Measurements from ENCODE around the gene SPTBN1.
"Not testable (repeated sequence)": the region's sequence is repeated elsewhere in the genome, so short reads cannot be mapped to it uniquely, and the experiment has no call there.

Gene SPTBN1

DNA sequence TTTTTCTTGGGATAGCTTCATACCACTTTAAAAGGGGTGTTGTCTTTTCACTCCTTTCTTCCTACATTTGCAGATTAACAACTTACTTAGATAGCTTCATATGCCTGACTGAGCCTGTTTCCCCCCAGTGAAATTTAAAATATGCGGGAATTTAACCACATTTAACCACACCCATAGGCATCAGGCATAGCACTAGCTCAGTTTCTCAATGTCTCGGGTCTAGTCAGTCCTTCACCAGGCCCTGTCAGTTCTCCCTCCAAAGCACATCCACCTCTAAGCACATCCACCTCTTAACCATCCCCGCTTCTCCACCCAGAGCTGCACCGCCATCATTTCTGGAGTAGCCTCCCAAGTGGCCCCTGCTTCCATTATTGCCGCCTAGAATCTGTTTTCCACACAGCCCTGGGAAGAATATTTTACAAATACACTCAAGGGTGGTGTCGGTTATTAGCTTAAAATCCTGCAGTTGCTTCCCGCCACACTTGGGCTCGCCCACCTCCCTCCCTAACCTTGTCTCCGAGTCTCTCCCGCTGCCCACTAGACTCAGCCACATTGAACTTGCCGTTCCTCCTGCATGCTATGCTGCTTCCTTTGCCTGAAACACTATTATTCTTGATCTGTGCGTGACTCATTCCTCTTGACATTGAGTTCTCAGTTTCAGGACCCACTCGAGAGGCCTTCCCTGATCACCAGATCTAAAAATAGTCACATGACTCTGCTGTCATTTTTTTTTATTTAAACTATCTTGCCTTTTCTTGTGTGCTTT lies 68.3 kb downstream of the SPTBN1 start:
- DNase-seq (ENCODE audit: low read depth in 1 of 2, low spot score in 1 of 2), result no peak

DNA sequence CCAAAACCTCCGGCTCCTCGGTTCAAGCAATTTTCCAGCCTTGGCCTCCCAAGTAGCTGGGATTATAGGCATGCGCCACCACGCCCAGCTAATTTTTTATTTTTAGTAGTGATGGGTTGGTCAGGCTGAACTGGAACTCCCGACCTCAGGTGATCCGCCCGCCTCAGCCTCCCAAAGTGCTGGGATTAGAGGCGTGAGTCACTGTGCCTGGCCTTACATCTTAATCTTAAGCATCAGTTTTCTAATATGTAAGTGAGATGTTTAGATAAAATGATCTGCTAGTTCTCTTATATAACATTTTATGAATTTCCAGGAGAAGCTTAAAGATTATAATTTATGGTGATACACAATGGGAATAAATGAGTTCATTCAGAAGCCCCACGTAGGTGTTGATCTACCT lies 69.2 kb downstream of the SPTBN1 start:
- DNase-seq (ENCODE audit: low read depth in 1 of 2, low spot score in 1 of 2), result no peak

DNA sequence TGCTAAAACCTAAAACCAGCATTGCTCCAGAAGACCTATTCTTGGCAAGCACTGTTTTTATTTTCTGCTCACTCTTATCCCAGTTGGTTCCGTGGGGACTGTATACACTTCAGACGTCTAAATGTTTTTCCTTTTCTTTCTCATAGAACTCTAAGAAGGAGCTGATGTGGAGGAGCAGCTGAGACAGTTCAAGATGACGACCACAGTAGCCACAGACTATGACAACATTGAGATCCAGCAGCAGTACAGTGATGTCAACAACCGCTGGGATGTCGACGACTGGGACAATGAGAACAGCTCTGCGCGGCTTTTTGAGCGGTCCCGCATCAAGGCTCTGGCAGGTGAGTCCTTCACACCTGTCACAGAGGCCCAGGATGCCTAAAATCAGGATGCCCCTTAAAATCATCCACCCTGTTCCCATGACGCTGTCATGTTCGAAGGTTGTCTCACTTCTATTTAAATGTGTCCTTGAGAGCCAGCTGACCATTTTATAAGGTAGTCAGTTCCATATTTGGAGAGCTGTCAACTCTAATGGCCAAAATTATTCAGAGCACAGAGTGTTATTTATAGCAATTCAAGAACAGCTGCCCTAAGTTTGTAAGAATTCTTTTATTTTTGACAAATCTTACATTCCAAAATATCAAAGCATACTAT lies 70.2 kb downstream of the SPTBN1 start:
- DNase-seq (ENCODE audit: low read depth in 1 of 2, low spot score in 1 of 2), result no peak

DNA sequence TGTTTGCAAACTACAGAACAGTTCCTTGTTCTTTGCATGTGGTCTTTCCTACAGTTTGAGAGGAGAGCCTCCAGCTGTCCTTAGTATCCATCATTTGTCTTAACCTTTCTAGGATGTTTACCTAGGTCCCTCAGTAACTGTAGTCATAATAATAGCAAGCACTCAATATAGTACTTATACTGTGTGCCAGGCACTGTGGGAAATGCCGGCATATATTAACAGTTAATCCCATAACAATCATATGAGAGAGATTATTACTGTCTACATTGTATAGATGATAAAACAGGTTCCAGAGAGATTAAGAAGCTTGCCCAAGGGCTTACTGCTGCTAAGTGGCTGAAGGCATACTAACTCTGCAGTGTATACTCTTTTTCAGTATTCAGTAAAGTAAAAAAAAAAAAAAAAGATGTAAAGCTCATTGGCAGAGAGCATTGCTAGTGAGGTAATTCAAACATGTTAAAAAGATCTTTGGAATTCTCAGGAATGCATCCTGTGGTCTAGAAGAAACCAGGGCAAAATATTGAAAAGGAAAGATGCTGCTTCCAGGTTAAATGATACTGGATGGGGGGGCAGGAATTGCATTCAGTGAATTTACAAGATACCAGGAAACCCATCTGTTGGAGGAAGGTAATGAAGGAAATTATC lies 72.3 kb downstream of the SPTBN1 start:
- no peak for DNase-seq (ENCODE audit: low read depth in 1 of 2, low spot score in 1 of 2)

DNA sequence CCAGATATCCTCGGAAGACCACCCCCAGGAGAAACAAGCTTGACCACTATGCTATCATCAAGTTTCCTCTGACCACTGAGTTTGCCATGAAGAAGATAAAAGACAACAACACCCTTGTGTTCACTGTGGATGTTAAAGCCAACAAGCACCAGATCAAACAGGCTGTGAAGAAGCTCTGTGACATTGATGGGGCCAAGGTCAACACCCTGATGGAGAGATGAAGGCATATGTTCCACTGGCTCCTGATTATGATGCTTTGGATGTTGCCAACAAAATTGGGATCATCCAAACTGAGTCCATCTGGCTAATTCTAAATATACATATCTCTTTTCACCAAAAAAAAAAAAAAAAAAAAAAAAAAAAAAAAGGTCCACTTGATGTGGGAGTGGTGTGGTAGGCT lies 73.4 kb downstream of the SPTBN1 start:
- not testable (repeated sequence) for DNase-seq (ENCODE audit: low read depth in 1 of 2, low spot score in 1 of 2)

DNA sequence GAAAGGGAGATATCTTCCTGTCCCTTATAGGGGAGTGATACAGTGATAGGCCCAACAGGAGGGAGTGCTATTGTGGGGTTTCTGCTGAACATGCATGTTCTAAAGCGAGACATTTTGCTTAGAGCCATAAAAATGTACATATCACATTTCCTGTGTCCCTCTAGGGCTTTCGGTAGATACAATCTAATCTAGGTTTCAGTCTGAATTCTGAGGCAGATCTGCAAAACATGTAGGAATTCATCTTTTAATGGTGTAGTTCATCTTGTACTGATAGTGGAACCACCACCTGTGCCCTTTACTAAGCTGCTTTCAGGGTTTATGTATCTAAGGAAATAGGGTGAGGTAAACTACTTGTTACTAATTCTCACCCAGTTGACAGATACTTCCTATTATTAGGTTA lies 73.8 kb downstream of the SPTBN1 start:
- DNase-seq (ENCODE audit: low read depth in 1 of 2, low spot score in 1 of 2), result no peak

DNA sequence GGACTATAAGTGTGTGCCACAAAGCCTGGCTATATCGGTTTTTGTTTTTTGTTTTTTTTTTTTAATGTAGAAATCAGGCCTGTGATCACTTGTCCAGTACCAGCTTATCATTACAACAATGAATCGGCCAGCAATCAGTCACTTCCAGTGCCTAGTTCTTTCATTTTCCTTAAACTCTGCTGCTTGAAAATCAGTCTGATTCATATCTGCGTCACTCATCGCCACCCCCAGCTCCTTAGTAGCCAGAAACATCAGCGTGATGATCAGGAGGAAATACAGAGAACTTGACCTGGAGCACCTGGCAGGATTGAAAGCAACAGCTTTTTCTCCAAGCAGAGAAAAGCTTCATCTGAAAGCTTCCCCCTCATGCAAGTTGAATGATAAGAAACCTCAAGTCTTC lies 75.4 kb downstream of the SPTBN1 start:
- no peak for DNase-seq (ENCODE audit: low read depth in 1 of 2, low spot score in 1 of 2)

DNA sequence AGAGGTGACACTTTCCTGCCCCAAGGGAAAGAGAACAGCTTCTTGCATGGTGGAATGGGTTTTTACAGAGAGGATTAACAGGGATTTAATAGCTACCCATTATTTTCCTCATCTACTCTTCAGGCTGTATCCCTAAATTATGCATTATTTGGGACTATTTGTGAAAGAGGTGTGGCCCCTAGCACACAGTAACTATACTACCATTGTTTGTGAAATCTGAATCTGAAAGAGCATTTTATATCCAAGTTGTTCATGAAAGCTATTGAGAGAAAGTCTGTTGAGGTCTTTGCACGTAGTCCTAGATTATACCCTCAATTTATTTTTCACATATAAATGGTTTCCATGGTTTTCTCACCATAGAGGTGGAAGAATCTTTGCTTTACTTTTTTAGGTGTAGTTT lies 78.1 kb downstream of the SPTBN1 start:
- DNase-seq (ENCODE audit: low read depth in 1 of 2, low spot score in 1 of 2), result no peak

DNA sequence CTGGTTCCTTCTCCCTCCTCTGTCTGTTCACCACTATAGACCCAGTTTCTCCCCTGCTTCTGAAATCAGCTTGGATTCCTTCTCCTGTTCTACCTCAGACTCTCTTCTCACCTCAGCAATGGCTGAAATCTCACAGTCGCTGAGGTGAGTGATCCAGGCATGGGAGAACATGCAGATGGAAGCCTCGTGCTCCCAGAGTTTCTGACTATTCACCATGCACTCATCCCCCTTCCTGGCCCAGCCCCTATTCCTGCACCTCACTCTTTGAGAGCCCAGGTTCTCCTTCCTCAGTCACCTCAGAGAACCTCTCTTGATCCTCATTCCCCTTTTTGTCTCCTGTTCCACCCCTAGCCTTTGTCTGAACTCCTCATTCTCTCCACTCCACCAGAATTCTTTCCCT lies 78.5 kb downstream of the SPTBN1 start:
- DNase-seq (ENCODE audit: low read depth in 1 of 2, low spot score in 1 of 2), result no peak

DNA sequence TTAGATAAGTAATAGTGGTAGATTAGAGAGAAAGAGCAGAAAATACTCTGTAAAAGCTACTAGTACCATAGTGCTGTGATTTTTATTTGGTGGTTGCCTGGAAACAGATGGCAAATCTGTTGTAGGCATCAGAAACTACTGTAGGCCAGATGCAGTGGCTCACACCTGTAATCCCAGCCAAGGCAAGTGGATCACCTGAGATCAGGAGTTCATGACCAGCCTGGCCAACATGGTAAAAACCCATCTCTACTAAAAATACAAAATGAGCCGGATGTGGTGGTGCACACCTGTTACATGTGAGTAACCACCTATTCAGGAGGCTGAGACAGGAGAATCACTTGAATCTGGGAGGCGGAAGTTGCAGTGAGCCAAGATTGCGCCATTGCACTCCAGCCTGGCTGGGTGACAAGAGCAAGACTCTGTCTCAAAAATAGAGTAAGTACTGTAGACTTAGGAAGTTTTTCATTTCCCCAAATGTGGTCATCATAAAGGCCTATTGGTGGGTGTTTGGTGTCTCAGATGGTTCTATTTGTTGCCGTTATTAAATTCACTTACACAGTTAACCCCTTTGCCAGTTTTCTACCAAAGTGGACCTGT lies 79.6 kb downstream of the SPTBN1 start:
- no peak for DNase-seq (ENCODE audit: low read depth in 1 of 2, low spot score in 1 of 2)

DNA sequence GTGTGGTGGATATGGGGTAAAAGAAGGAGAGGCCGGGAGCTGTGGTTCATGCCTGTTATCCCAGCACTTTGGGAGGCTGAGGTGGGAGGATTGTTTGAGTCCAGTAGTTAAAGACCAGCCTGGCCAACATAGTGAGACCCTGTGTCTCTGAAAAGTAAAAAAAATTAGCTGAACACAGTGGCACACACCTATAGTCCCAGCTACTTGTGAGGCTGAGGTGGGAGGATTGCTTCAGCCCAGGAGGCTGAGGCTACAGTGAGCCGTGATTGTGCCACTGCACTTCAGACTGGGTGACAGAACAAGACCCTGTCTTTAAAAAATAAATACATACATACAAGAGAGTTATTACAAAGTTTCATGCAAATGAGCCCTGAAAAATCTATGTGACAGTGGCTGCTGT lies 80.6 kb downstream of the SPTBN1 start:
- DNase-seq (ENCODE audit: low read depth in 1 of 2, low spot score in 1 of 2), result no peak

DNA sequence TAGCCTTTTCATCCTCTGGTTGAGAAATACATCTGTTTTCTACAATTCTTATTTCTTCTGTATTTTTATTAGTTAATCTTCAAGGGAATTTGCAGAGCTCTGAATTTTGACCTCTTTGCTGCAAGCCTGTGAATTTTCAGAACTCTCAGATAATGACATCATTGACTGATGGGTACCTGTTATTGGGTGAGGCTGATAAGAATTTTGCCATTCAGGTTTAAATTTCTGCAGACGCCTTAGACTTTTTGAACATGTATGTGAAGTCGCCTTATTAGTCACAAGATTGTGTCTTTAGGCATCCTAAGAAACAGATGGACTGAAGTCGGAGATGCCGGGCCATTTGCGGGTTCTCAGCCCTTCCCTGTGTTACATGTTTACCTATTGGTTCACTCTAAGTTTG lies 82.4 kb downstream of the SPTBN1 start:
- no peak for DNase-seq (ENCODE audit: low read depth in 1 of 2, low spot score in 1 of 2)

DNA sequence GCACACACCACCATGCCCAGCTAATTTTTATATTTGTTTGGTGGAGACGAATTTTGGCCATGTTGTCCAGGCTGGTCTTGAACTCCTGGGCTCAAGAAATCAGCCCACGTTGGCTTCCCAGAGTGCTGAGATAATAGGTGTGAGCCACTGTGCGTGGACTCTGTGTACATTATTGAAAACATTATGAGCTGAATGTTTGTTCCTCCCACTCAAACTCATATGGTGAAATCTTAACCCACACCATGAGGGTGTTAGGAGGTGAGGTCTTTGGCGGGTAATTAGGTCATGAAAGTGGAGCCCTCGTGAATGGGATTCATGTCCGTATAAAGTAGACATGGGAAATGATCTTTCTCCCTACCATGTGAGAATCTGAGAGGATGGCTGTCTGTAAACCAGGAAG lies 83.6 kb downstream of the SPTBN1 start:
- no peak for DNase-seq (ENCODE audit: low read depth in 1 of 2, low spot score in 1 of 2)

DNA sequence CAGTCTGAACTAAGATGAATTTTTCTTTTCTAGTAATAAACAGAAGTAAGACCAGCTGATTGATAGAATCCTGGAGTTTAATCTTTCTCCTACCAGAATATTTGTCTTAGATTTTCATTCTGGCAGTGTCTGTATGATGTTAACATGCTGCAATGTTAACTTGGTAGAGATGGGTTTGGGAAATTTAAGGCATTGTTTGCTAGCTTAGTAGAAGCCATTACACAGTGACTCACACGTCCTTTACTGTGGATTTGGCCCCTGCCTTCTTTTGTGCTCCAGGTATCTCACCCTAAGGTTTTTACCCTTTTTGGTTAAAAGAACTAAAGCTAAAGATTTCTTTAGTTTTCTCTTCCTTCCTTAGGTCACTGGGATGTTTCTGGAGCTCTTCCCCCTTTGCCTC lies 84.1 kb downstream of the SPTBN1 start:
- no peak for DNase-seq (ENCODE audit: low read depth in 1 of 2, low spot score in 1 of 2)

DNA sequence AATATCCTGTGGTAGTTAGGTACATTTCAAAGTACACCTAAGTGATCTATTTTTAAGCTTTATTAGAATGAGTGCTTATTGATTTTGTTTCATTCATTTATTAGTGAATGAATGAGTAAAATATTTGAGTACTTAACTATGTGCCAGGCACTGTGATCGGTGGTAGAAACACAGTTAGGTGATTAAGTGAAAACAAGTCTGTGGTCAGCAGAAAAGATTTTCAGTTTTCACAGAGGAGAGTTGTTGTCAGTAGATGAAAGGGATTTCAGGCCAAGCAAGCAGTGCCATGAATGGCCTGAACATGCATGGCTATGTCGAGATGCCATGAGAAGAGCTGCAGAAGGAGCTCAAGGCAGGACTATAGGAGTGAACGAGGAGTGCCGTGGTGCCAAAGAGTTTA lies 85.9 kb downstream of the SPTBN1 start:
- no peak for DNase-seq (ENCODE audit: low read depth in 1 of 2, low spot score in 1 of 2)

DNA sequence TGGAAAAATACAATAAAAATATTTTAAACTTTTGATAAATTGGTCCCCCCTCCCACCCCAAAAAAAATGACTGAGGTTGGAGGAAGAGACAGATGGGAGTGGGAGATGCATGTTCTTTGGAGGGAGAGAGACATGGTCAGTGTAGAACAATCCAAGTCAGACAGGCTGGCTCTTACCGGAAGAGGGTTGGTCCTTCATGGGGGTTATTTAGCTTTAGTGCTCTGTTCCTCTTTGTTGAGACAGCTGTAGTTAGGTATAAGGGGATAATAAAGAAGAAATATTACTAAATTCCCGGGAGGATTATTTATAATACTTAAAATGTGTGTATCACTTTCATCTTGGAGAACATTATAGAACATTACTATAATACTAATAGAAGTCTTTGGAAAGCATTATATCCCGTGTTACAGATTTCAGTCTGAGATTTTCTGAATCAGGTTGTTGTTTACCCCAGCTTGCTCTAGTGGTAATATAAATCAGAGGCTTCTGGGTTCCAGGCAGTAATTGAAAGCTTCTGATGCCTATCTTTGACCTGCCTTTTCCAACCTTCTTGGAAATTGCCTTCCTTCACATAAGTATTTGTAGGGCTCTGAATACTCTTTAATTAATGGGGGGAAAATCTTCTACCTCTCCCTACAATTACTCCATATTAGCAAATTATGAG lies 87.7 kb downstream of the SPTBN1 start:
- DNase-seq (ENCODE audit: low read depth in 1 of 2, low spot score in 1 of 2), result no peak

DNA sequence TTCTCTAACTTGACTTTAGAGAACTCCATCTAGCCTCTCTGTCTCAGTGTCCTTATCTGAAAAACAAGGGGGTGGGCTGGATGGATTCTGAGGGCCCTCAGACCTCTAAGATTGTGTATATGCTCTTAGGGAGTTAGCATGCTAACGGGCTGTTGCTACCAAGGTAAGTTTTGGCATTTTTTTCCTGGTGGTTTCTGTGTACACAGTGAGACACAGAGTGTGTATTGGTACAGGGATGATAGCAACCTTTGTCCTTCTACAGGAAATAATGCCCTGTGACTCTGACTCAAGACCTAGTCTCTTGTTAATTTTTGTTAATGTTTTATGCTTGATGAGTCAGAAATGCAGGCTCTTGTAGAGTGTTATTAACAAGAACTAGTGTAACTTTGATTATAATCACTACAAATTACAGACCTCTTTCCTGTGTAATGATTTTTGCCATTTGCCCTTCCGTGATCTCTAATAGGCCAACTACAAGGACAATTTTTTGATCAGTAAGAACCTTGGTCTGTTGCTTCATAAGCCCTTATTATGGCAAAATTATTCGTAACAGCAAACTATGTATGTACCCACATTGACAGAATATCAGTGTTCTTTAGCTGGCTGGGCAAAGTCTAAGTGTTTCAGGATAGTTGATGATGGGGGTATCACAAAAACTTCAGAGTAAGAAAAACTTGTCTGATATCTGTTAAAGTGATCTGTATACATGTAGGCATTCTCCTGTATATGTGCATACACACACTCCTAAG lies 89.7 kb downstream of the SPTBN1 start:
- no peak for DNase-seq (ENCODE audit: low read depth in 1 of 2, low spot score in 1 of 2)

DNA sequence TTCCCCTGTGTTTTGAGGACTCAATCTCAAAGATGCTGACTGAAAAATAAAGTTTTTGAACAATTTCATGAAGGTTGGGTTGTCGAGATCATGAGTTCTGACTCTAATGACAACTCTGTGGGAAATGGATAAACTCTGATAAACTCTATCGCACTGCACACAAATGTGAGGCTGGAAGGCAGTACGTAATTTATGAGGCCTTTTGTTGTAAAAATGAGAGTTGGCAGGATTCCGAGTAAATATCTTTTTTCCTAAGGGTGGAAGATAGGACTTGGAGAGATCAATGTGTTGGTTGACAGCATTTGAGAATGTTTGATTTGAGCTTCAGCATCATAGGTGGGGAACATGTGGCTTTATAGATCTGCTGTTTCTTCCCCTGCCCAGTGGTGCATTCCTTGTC lies 90.4 kb downstream of the SPTBN1 start:
- no peak for DNase-seq (ENCODE audit: low read depth in 1 of 2, low spot score in 1 of 2)

DNA sequence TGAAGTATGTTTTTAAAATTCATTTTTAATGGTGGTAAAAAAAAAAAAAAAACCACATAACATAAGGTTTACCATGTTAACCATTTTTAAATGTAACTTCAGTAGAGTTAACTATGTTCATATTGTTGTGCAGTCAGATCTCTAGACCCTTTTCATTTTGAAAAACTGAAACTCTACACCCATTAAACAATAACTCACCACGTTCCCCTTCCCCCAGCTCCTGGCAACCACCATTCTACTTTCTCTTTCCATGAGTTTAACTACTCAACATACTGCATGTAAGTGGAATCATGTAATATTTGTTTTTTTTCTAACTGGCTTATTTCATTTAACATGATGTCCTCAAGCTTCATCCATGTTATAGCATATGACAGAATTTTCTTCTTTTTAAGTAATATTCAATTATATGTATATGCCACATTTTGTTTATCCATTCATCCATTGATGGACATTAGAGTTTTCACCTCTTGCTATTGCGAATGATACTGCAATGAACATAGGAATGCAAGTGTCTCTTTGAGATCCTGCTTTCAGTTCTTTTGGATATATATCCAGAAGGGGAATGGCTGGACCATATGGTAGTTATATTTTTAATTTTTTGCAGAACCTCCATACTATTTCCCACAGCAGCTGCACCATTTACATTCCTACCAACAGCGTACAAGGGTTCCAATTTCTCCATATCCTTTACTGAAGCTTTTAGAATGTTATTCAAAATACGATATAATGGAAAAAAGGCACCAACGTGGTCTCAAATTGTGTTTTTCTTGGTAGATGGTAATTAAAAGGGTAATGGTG lies 91.0 kb downstream of the SPTBN1 start:
- no peak for DNase-seq (ENCODE audit: low read depth in 1 of 2, low spot score in 1 of 2)

DNA sequence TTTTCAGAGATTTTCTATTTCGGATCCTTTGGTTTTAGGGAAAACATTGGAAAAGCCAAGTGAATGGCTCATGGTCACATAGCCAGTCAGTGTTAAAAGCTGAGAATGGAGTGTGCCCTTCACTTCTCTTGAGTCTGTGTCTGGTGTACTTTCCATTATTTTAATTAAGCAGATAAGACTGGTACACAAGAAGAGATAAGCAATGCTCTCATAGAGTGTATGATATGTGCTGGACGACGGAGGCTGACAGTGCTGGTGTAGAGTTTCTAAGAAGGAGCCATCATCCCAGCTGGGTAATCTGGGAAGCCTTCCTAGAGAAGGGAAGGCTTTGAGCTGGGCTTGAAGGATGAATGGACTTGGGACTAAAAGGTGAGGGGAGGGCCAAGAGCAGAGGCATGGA lies 93.3 kb downstream of the SPTBN1 start:
- no peak for DNase-seq (ENCODE audit: low read depth in 1 of 2, low spot score in 1 of 2)

Data from activated T-helper 1 cell treated with anti-CD3 and anti-CD28 coated beads, Interleukin-2, amount 50 U/mL, for 16 hours (primary cell).